ENCODE measurements around the gene IL2RG. TPM values are rescaled to one million over a fixed set of nuclear protein-coding genes. Genes with fewer than 3 reads are reported as not detected.

The IL2RG gene
- total RNA-seq (ENCODE audit: low replicate concordance) = 1.5 and 5.2 TPM in 2 replicates
- long read RNA-seq, partial matches to known transcripts = 0 of 1 reads
- long read RNA-seq, other reads (novel, unspliced or antisense) = 0 of 1 reads

GRCh38 chrX:71111141-71111843 is at the start of gene IL2RG:
TSS of gene IL2RG (minus strand) at chrX:71111577. CDS start at chrX:71111539, 38 bp downstream.
- Mint-ChIP-seq H3K4me1 (ENCODE audit: unreplicated experiment) (peaks cover 13% of the 10 kb centered on the region), H3K27ac (peak within 1 kb of the TSS; percentile 84), H3K27me3 (no peaks in the 10 kb centered on the region), H3K9me3 (peaks cover 7% of the 10 kb centered on the region), H3K4me3 (no peak within 1 kb of the TSS), H3K36me3 (no peaks in the 10 kb centered on the region)
- TF ChIP-seq CTCF (conservative IDR thresholded peaks at IDR 0.05) = no peak
- DNase-seq (ENCODE audit: extremely low spot score, unreplicated experiment) = no peak

GRCh38 chrX:71160475-71160874 is 49.1 kb upstream of the IL2RG start:
- DNase-seq (ENCODE audit: extremely low spot score, unreplicated experiment) = no peak
- Mint-ChIP-seq H3K27ac (no peak overlapping the region), H3K9me3 (no peaks in the 10 kb centered on the region), H3K4me1 (ENCODE audit: unreplicated experiment) (no peaks in the 10 kb centered on the region), H3K36me3 (peaks cover 6% of the 10 kb centered on the region), H3K4me3 (no peak overlapping the region), H3K27me3 (no peaks in the 10 kb centered on the region)
- no peak for TF ChIP-seq CTCF (conservative IDR thresholded peaks at IDR 0.05)

GRCh38 chrX:71159335-71159734 is 48.0 kb upstream of the IL2RG start:
- no peak overlapping the region for H3K4me3 Mint-ChIP-seq
- DNase-seq (ENCODE audit: extremely low spot score, unreplicated experiment) = no peak
- TF ChIP-seq CTCF (conservative IDR thresholded peaks at IDR 0.05) = no peak
- no peaks in the 10 kb centered on the region for H3K27me3 Mint-ChIP-seq
- H3K4me1 Mint-ChIP-seq (ENCODE audit: unreplicated experiment) = no peaks in the 10 kb centered on the region
- H3K27ac Mint-ChIP-seq = no peak overlapping the region
- no peaks in the 10 kb centered on the region for H3K9me3 Mint-ChIP-seq
- H3K36me3 Mint-ChIP-seq = peaks cover 6% of the 10 kb centered on the region

GRCh38 chrX:71158603-71159002 is 47.2 kb upstream of the IL2RG start:
- no peak for TF ChIP-seq CTCF (conservative IDR thresholded peaks at IDR 0.05)
- Mint-ChIP-seq H3K27ac (no peak overlapping the region), H3K4me1 (ENCODE audit: unreplicated experiment) (no peaks in the 10 kb centered on the region), H3K4me3 (no peak overlapping the region), H3K9me3 (no peaks in the 10 kb centered on the region), H3K36me3 (peaks cover 6% of the 10 kb centered on the region), H3K27me3 (no peaks in the 10 kb centered on the region)
- no peak for DNase-seq (ENCODE audit: extremely low spot score, unreplicated experiment)

GRCh38 chrX:71154641-71155040 is 43.3 kb upstream of the IL2RG start:
- H3K36me3 Mint-ChIP-seq = peaks cover 6% of the 10 kb centered on the region
- no peaks in the 10 kb centered on the region for H3K4me1 Mint-ChIP-seq (ENCODE audit: unreplicated experiment)
- H3K4me3 Mint-ChIP-seq = no peak overlapping the region
- TF ChIP-seq CTCF (conservative IDR thresholded peaks at IDR 0.05) = no peak
- H3K27ac Mint-ChIP-seq = no peak overlapping the region
- H3K27me3 Mint-ChIP-seq = no peaks in the 10 kb centered on the region
- no peak for DNase-seq (ENCODE audit: extremely low spot score, unreplicated experiment)
- H3K9me3 Mint-ChIP-seq = no peaks in the 10 kb centered on the region
